Activated CD8-positive, alpha-beta memory T cell treated with anti-CD3 and anti-CD28 coated beads, Interleukin-2, amount 50 U/mL, for 24 hours (primary cell): ENCODE measurements around the gene ARFIP1.
"Not testable (repeated sequence)": the region's sequence is repeated elsewhere in the genome, so short reads cannot be mapped to it uniquely, and the experiment has no call there.

Experiments used
- DNase-seq: peaks from one replicate; pipeline ENCODE4 v3.0.0-alpha.2; 2020; ENCODE audit errors: extremely low read depth

Gene ARFIP1

GRCh38 chr4:152843481-152844090, 63.8 kb downstream of the ARFIP1 start:
- DNase-seq: no peak

- no peak for DNase-seq
These were observed 67.6 kb downstream of the ARFIP1 start for GRCh38 chr4:152847376-152847775.

- no peak for DNase-seq
These were observed 68.8 kb downstream of the ARFIP1 start for GRCh38 chr4:152848508-152848907.

- DNase-seq: no peak
These were observed 69.6 kb downstream of the ARFIP1 start for GRCh38 chr4:152849350-152849749.

- no peak for DNase-seq
These were observed 70.6 kb downstream of the ARFIP1 start for GRCh38 chr4:152850377-152850776.

GRCh38 chr4:152851226-152851625, 71.5 kb downstream of the ARFIP1 start:
- no peak for DNase-seq

- no peak for DNase-seq
These were observed 73.5 kb downstream of the ARFIP1 start for GRCh38 chr4:152853293-152853692.

GRCh38 chr4:152854016-152854415, 74.3 kb downstream of the ARFIP1 start:
- DNase-seq: not testable (repeated sequence)

- no peak for DNase-seq
These were observed 77.2 kb downstream of the ARFIP1 start for GRCh38 chr4:152856960-152857359.

GRCh38 chr4:152858934-152859333, 79.2 kb downstream of the ARFIP1 start:
- no peak for DNase-seq

- no peak for DNase-seq
These were observed 80.3 kb downstream of the ARFIP1 start for GRCh38 chr4:152860046-152860445.

- DNase-seq: no peak
These were observed 82.9 kb downstream of the ARFIP1 start for GRCh38 chr4:152862608-152863007.

- no peak for DNase-seq
These were observed 84.6 kb downstream of the ARFIP1 start for GRCh38 chr4:152864361-152864760.

- not testable (repeated sequence) for DNase-seq
These were observed 86.8 kb downstream of the ARFIP1 start for GRCh38 chr4:152866432-152866993.

- DNase-seq: no peak
These were observed 90.9 kb downstream of the ARFIP1 start for GRCh38 chr4:152870606-152871005.

- DNase-seq: no peak
These were observed 95.5 kb downstream of the ARFIP1 start for GRCh38 chr4:152875261-152875660.

- no peak for DNase-seq
These were observed 98.1 kb downstream of the ARFIP1 start for GRCh38 chr4:152877868-152878267.

- DNase-seq: no peak
These were observed 100.5 kb downstream of the ARFIP1 start for GRCh38 chr4:152880263-152880662.

GRCh38 chr4:152881974-152882373, 102.2 kb downstream of the ARFIP1 start:
- DNase-seq: no peak

GRCh38 chr4:152885185-152885584, 105.4 kb downstream of the ARFIP1 start:
- no peak for DNase-seq

- DNase-seq: no peak
These were observed 106.4 kb downstream of the ARFIP1 start for GRCh38 chr4:152886201-152886600.

- no peak for DNase-seq
These were observed 108.2 kb downstream of the ARFIP1 start for GRCh38 chr4:152887981-152888380.

GRCh38 chr4:152892974-152893373, 113.2 kb downstream of the ARFIP1 start:
- no peak for DNase-seq

- DNase-seq: no peak
These were observed 114.9 kb downstream of the ARFIP1 start for GRCh38 chr4:152894673-152895072.
